GM18517 (cell line): ENCODE measurements around the gene COX20.
"Not testable (repeated sequence)": the region's sequence is repeated elsewhere in the genome, so short reads cannot be mapped to it uniquely, and the experiment has no call there.

Experiments used
- ATAC-seq: cut with Tn5 transposase; IDR thresholded peaks from one replicate; pipeline ENCODE4 v1.9.1; 2021; ENCODE audit warnings: mild to moderate bottlenecking, moderate library complexity; ENCODE audit not compliant: unreplicated experiment

Gene COX20

DNA sequence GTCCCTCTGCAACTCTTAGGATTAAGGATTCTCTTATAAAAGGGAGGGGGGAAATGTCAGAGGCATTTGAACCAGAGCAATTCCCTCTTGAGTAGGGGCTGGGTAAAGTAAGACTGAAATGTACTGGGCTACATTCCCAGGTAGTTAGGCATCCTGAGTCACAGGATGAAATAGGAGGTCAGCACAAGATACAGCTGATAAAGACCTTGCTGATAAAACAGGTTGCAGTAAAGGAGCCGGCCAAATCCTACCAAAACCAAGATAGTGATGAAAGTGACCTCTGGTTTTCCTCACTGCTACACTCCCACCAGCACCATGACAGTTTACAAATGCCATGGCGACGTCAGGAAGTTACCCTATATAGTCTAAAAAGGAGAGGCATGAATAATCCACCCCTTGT lies 14.3 kb upstream of the COX20 start:
- no peak for ATAC-seq

GRCh38 chr1:244822878-244823277 lies 12.6 kb upstream of the COX20 start:
- ATAC-seq = no peak

- no peak for ATAC-seq
These were observed 8.7 kb upstream of the COX20 start for GRCh38 chr1:244826712-244827111.

GRCh38 chr1:244830639-244831038 lies 4.8 kb upstream of the COX20 start:
- ATAC-seq = no peak

DNA sequence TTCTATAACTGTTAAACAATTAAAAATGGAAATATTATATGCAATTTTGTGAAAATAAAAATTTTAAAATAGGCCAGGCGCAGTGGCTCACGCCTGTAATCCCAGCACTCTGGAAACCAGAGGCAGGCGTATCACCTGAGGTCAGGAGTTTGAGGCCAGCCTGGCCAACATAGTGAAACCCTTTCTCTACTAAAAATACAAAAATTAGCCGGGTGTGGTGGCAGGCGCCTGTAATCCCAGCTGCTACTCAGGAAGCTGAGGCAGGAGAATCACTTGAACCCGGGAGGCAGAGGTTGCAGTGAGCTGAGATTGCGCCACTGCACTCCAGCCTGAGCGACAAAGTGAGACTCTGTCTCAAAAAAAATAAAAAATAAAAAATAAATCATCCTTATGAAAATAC lies 2.2 kb upstream of the COX20 start:
- ATAC-seq = not testable (repeated sequence)

- peak; percentile 19 for ATAC-seq
These were observed 1.5 kb upstream of the COX20 start for GRCh38 chr1:244833734-244834542.

GRCh38 chr1:244834543-244835275 lies 749 bp upstream of the COX20 start:
- peak; percentile 71 for ATAC-seq

GRCh38 chr1:244836135-244836521 lies 670 bp downstream of the COX20 start:
- ATAC-seq = no peak

GRCh38 chr1:244836584-244836983 lies 1.1 kb downstream of the COX20 start:
- no peak for ATAC-seq

DNA sequence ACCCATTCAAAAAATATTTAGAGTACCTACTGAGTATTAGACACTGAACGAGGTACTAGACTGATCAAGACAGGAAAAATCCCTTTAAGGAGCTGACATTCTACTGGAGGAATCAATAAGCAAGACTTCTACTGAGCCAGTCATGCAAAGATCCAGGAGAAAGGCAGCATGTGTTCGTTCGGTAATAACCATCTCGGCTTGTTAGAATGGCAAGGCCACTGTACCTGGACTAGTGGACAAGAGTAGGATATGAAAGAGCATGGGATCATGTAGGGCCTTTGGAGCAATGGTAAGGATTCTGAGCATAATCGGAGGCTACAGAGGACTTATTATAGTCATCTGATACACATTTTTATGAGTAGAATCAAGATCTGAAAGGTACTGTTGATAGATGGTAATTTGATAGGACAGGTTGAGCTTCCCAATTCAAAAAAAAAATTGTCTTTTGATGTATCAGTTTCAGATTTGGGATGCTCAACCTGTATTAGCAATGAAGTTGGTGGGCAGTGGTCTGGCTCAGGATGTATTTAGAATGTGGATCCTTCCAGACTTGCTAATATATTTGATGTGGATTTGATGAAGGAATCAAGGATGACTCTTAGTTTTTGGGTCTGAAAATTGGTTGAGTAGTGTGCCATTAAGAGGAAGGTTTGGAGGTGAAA lies 2.3 kb downstream of the COX20 start:
- ATAC-seq = no peak

DNA sequence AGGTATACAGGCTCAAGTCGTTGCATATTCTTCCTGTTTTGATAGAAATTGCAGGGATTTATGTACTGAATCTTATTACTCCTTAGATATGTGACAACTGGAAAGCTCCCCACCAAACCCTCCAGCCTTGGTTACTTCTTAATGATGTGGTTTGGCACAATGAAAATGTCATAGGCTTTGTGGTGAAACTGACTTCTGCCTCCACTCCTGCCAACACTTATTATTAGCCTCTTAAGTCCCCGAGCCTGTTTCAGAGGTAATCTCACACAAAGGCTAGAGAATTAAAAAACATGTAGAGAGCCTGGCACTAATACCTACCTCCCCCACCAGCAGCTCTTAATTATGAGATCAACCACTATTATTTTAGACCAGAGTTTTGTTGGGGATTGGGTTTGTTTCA lies 4.2 kb downstream of the COX20 start:
- no peak for ATAC-seq

GRCh38 chr1:244840219-244840794 lies 4.8 kb downstream of the COX20 start:
- no peak for ATAC-seq

DNA sequence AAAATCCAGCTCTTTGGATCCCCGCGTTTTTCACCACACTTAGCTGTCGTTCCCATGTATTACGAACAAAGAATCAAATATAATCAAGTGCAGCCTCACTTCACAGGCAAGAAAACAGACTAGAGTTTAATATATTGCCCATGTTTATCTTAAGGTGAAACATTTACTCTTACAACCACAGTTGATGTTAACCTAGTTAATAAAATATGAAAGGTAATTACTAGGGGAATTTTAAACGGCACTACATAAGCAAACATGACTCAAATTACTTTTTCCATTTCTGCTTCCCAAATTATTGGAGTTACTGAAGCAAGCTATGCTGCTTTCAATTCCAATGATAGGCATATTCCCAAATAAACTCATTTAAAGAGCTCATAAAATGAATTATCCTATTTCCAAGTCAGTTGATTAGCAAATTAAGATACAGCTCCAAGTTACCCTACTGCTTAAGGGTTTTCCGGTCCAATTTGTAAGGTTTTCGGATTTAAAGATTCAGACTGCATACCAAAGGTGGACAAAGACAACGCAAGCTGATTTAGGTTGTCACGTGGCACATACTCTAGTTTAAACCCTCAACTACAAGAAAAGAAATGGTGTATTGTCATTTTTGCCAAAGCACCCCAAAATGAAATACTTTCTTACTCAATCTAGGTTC lies 5.9 kb downstream of the COX20 start:
- ATAC-seq = no peak

DNA sequence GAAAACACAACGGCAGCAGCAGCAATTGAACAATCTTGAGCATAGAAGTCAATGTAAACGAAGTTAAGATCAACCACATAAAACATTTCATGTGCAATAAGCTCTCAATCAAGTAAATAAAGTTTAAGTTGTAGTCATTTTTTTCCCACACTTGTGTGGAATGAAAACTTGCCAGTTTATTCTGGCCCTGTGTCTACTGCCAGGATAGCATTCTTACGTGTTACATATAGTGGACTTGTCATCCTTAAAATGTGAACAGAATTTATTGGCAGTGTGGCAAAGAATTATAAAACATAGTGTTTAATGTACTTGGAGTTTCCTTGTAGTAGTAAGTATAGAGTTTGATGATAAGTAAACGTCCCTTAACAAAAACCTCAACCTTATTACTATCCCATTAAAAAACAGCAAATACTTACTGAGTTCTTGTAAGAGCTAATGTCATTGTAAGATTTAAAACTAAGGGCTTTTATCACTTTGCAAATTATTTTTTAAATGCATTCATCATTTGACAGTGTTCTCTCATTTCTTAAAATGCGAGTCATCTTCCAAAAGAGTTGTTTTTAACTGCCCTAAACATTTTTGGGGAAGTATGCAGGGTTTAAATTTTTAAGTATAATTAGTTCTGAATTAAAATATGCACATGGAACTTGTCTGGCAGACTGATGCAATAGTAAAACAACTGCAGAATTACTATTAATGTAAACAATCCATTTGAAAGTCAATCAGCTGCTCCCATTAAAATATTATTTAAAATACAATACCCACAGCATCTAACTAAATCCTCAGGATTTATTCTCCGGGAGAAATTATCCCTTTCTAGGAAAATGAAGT lies 7.9 kb downstream of the COX20 start:
- ATAC-seq = no peak

DNA sequence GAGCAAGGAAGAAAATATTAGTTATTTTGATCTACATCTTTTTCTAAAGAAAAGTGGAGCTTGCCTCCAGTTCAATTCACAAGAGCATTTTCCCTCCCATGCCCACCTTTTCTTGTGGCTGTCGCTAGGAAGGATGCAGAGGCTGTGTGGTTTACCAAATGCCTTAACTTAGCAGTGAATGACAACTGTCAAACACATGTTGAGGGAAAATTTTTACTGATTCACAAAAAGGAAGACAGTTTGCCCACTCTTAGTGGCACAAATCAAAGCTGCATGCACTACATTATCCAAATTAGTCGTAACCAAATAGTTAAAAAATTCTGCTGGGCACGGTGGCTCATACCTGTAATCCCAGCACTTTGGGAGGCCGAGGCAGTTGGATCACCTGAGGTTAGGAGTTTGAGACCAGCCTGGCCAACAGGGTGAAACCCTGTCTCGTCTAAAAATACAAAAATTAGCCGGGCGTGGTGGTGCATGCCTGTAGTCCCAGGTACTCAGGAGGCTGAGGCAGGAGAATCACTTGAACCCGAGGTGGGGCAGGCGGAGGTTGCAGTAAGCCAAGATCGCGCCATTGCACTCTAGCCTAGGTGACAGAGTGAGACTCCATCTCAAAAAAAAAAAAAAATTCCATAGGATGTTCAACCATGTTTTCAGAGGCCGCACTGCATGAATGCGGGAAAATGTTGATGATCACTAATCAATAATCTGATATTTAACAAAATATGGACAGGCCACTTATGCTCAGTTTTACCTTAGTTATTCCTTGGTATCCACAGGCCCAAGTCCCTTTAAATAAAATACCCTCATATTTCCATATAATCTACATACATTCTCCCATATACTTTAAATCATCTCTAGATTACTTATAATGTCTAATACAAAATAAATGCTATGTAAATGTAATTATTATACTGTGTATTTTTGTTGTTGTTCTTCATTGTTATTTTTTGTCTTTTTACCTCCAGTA lies 9.0 kb downstream of the COX20 start:
- ATAC-seq = no peak

- no peak for ATAC-seq
These were observed 11.2 kb downstream of the COX20 start for GRCh38 chr1:244846653-244847052.

- no peak for ATAC-seq
These were observed 13.9 kb downstream of the COX20 start for GRCh38 chr1:244849189-244849866.

DNA sequence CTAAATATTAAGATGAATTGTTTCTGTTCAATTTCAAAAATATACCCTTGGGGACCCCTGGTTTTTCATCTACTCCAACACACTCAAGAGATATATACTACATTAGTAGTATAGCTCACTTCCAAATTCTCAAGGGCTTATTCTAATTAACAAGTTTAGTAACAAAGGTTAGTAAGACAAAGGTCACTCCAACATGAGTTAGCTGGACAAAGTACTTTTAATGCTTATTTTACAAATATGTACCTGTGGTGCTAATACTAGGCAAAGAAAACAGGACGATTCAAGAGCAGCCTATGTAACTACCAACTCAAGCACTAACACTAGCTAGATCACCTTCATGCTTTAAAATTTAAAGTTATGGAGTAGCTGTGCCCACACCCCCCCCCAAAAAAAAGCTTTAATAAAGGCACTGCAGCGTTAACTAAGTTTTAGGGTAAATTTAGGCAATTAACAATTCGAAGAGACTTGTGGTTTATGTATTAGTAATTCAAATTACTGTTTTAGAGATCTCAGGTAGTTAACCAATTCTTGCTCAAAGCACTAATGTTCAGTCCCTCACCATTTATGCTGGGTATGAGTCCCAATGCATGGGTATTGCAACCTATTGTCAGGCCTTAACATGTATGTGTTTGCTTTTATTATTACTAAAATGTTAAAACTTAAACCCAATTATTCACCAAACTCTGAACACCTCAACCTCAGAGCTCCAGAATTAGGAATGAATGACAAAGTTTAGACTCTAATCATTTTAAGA lies 14.8 kb downstream of the COX20 start:
- no peak for ATAC-seq
